ENCODE results near the gene CILP2. TPM values are rescaled to one million over a fixed set of nuclear protein-coding genes. Genes with fewer than 3 reads are reported as not detected.

CILP2 gene
- total and polyA plus RNA-seq, 9 of the 15 experiments (the other 6 are each of a cell fraction or from before 2014, with no cell fraction given) = 0.04 to 0.35 (median 0.05) TPM; not detected in 2

- TF ChIP-seq ZNF780A (CRISPR knock-in tag; IDR thresholded peaks at IDR 0.05) (no peak), UBTF (IDR thresholded peaks at IDR 0.05; ENCODE audit: borderline replicate concordance in 1 of 2, low read depth in 2 of 2, low read length in 2 of 2) (0 out of 4 replicates have a peak, but pooled peaks of 1 of the 2 experiments have one; percentile 40), ZNF696 (CRISPR knock-in tag; conservative IDR thresholded peaks at IDR 0.05) (no peak), ARID2 (IDR thresholded peaks at IDR 0.05) (peak; percentile 88), BHLHE40 (IDR thresholded peaks at IDR 0.05; ENCODE audit: low read length) (0 out of 2 replicates have a peak, but pooled peaks have one; percentile 13), RB1 (IDR thresholded peaks at IDR 0.05; ENCODE audit: low read depth) (peak; percentile 74), RAD21 (CRISPR knock-in tag; conservative IDR thresholded peaks at IDR 0.05 in 1 of 2, IDR thresholded peaks at IDR 0.05 in 1 of 2) (peak; percentile 87 to 91), SRSF9 (IDR thresholded peaks at IDR 0.05; ENCODE audit: borderline replicate concordance, low read depth, low read length) (no peak), HSF4 (CRISPR knock-in tag; IDR thresholded peaks at IDR 0.05; ENCODE audit: borderline replicate concordance) (no peak), SUPT5H (IDR thresholded peaks at IDR 0.05) (peak; percentile 32; the same call in 1 of the 2 replicates), ZBTB5 (IDR thresholded peaks at IDR 0.05) (no peak), ZBTB34 (CRISPR knock-in tag; IDR thresholded peaks at IDR 0.05) (no peak), ZNF717 (CRISPR knock-in tag; IDR thresholded peaks at IDR 0.05) (no peak), MXD1 (CRISPR knock-in tag; IDR thresholded peaks at IDR 0.05; ENCODE audit: borderline replicate concordance, poor library complexity, severe bottlenecking) (no peak), RUNX1 (IDR thresholded peaks at IDR 0.05; ENCODE audit: low read depth) (no peak), NR2C2 (CRISPR knock-in tag; IDR thresholded peaks at IDR 0.05) (no peak; the same call in 1 of the 2 replicates), NR2C2 (tag; IDR thresholded peaks at IDR 0.05) (peak; percentile 44; the same call in 1 of the 2 replicates), BACH1 (tag; IDR thresholded peaks at IDR 0.05) (no peak)
These were observed 5.9 kb upstream of the CILP2 start (continued) for GRCh38 chr19:19531951-19532805.

Data from K562 (cell line).